GM19043 (cell line): ENCODE data around the gene WDR18.
"Not testable (repeated sequence)": the region's sequence is repeated elsewhere in the genome, so short reads cannot be mapped to it uniquely, and the experiment has no call there.

ENCODE experiments used
- ATAC-seq: cut with Tn5 transposase; IDR thresholded peaks from one replicate; pipeline ENCODE4 v1.9.1; 2021; ENCODE audit warnings: low read depth; ENCODE audit not compliant: unreplicated experiment

WDR18 gene

GRCh38 chr19:948842-949496 lies 35.2 kb upstream of the WDR18 start:
- no peak for ATAC-seq

- ATAC-seq, result no peak
These were observed 33.6 kb upstream of the WDR18 start for GRCh38 chr19:950352-951066.

DNA sequence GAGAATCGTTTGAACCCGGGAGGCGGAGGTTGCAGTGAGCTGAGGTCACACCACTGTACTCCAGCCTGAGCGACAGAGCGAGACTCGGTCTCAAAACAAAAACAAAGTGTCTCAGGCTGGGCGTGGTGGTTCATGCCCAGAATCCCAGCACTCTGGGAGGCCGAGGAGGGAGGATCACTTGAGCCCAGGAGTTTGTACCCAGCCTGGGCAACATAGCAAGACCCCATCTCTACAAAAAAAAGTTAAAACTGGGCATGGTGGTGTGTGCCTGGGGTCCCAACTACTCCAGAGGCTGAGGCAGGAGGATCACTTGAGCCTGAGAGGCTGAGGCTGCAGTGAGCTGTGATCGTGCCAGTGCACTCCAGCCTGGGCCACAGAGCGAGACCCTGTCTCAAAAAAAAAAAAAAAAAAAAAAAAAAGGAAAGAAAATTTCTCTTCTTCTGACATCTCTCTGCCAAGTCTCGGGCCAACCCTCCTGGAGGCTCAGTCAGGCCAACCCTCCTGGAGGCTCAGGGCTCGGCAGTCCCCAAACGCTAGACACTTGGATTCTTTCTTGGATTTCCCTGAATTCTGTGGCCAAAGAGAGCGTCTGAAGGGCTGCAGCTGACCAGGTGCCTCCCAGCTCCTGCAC lies 32.0 kb upstream of the WDR18 start:
- ATAC-seq, result no peak

DNA sequence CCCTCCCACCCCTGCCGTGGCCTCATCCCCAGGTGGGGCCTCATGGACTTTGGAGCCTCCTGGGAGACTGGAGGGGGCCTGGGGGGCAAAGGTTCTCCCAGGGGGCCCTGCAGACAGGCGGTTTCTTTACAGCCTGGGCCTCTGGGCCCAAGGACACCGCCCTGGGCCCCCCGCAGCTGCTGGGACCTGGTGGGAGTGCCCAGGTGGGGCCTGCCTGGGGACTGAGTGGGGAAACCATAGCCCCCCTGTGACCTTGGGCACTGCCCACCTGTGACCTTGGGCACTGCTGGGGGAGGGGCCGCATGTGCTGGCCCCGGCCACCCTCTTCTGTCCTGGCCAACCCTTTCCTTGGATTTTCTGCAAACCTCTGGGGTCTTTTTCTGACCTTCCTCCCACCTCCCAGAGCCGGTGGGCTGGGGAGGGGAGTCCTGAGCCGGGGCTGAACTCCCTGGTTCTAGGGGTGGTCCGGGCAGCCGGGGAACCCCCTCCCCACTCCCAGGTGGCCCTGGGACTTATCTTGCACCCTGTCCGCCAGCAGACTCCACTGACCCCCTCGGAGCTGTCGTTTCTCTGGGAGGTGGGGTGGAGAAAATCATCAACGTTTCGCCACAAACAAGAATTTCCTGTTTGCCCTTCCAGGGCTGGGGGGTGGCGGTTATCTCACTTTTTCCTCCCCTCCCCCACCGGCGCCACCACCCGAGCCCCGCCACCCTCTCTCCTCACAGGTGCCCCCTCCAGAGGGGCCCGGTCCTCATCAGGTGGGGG lies 31.3 kb upstream of the WDR18 start:
- no peak for ATAC-seq

- ATAC-seq, result no peak
These were observed 30.5 kb upstream of the WDR18 start for GRCh38 chr19:953445-954271.

GRCh38 chr19:954272-954671 lies 29.9 kb upstream of the WDR18 start:
- ATAC-seq, result no peak

DNA sequence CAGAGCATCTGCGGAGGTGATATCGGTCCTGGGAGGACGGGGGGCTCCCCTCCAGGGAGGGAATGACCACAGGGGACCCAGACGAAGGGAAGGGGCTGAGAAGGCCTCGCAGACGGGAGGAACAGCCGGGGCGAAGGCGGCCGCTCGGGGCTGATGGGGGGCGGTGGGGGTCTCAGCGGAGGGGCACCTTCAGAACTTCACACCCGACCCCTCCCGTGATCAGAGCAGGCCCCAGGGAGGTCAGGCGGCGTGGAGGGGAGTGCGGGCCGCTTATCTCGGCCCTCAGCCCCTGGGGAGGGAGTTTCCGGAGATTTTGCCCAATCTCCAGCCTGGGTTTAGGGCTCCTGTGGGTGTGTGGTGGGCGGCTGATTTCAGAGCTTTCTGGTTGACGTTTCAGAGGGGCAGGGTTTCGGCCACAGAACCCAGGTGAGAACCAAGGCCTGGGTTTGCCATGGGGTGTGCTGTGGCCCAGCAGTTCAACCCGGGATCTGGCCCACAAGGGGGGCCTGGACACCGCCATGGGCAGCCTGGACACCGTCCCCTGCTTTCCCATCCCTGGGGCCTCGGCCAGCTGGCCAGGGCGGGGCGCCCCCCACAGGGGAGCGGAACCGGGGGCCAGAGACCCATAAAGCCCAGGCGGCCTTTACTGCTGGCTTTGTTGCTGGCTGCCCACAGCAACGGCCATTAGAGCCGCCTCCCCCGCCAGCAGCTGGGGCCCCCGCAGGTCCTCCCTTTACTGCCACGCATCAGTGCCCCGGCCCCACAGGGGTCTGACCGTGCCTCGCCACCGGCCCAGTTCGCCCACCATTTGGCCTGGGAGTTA lies 29.3 kb upstream of the WDR18 start:
- no peak for ATAC-seq

DNA sequence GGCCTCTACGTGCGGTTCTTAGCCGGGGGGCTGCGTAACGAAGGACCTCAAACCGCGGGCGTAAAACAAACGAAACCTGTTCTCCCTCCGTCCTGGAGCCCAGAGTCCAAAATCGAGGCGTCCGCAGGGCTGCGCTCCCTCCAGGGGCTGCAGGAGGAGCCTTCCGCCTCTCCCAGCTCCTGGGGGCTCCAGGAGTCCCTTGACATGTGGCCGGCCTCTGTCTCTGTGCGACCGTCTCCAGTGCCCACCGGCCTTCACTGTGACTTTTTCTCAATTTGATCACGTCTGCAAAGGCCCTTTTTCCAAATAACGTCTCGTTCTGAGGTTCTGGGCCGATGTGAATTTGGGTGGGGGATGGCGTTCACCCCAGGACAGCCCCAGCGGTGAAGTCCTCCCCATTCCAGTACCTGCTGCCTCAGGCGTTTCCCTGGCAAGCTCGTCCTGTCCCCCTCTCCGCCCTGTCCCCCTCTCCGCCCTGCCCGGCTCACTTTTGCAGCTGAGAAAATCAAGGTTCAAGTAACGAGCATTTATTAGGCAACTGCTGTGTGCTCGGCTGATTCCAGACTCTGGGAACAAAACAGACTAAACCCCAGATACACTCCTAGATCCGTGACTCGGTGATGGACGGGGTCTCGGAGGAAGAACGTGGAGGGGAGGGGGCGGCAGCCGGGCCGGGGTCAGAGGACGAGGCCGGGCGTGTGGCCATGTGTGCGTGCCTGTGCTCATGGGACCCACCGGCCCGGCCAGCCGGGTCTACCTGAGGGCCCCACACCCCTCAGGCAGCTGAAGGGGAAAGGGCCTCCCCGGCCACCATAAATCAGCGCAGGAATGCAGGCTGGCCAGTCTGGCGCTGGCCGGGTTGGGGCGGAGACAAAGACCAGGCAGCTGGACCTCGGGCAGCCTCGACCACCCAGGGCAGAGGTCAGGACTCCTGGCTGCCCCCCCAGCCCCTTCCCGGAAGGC lies 28.1 kb upstream of the WDR18 start:
- no peak for ATAC-seq

DNA sequence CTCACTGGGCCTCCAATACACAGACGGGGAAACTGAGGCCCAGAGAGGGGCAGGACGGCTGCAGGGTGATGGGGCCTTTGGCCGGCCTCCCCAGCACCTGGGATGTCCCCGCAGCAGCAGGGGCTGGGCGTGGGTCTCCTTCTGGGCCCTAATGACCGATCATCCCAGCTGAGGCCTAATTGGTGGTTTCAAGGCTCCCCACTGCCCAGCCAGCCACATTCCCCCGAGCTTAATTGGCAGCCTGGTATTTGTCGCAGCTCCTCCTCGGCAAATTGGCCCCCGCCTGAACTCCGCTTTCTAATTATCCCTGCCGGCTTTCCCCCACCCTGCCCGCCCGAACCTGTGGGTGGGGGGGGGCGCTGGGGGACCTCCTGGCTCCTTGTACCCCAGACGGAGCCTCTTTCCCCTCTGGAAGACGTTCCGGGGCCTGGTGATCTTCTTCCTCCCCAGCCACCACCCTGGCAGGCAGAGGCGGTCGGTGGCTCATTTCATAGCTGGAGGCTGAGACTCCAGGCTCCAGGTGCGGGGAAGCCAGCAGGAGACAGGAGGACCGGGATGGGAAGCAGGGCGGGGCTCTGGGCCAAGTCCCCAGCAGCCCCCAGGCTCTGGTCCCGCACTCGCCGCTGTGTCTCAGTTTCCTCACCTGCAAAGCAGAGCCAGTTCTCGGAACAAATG lies 27.2 kb upstream of the WDR18 start:
- ATAC-seq, result no peak

DNA sequence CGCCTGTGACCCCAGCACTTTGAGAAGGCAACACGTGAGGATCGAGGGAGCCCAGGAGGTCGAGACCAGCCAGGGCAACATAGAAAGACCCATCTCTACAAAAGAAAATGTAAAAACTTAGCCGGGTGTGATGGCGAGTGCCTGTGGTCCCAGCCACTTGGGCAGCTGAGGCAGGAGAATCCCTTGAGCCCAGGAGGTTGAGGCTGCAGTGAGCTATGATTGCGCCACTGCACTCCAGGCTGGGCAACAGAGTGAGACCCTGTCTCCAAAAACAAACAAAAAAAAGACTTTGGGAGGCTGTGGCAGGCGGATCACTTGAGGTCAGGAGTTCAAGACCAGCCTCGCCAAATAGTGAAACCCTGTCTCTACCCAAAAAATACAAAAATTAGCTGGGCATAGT lies 26.6 kb upstream of the WDR18 start:
- ATAC-seq, result not testable (repeated sequence)

- ATAC-seq, result no peak
These were observed 24.9 kb upstream of the WDR18 start for GRCh38 chr19:958967-959855.

DNA sequence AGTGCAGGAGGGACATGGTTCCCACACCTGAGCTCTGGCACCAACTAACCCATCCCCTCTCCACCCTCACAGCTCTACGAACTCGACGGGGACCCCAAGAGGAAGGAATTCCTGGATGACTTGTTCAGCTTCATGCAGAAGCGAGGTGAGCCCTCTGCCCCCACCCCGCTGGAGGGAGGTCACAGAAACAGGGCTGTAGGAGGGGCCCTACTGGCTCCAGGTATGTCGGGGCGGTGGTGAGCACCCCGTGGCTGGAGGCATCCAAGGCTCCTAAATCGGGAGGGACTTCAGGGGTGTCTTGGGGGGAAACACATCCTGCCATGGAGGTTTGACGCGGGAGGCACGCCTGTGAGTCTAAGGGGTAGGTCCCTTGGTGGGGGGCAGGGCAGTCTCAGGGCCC lies 24.1 kb upstream of the WDR18 start:
- ATAC-seq, result no peak

DNA sequence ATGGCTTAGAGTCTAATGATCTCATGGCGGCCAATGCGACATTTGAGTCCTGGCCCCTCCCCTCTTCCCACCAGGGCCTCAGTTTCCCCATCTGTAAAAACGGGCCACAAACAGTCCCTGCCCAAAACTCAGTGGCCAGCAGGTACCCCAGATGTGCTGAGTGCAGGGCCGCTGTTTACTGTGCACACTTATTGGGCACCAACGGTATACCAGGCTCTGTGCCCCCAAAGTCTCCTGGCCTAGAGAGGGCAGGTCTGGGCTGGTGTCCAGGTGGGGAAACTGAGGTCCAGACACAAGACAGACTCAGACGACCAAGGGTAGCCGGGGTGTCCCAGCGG lies 23.6 kb upstream of the WDR18 start:
- ATAC-seq, result no peak

- no peak for ATAC-seq
These were observed 22.1 kb upstream of the WDR18 start for GRCh38 chr19:961866-962620.

GRCh38 chr19:962683-963400 lies 21.3 kb upstream of the WDR18 start:
- no peak for ATAC-seq

DNA sequence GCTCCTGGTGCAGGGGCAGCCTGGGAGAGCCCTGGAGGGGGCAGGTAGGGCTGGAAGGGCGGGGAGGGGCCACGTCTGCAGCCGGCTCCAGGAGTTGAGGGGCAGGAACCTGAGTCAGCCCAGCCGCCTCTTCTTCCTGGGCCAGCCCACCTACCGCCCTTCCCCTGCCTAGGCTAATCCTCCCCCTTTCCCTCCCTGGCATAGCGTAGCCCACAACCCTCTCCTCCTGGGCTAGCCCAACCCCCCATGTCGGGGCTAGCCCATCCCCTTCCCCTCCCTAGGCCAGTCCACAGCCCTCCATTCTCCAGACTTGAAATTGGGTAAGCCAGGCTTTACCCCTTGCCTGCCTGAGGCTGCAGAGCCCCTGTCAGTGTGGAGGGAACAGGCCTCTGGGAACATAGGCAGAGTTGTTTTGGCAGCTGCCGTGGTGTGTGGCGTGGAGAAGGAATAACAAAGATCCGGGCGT lies 20.6 kb upstream of the WDR18 start:
- ATAC-seq, result no peak
